Liver (tissue), 9 donors: ENCODE data around the gene ALB. TPM values are rescaled to one million over a fixed set of nuclear protein-coding genes. Genes with fewer than 3 reads are reported as not detected.

ENCODE experiments used
- DNase-seq: peaks from one replicate; pipeline ENCODE4 v3.0.0-alpha.2; 2017; ENCODE audit warnings: low spot score
- H3K27ac ChIP-seq, 2 donors: one replicate each; pipeline ENCODE4 v1.7.0; 2013; ENCODE audit warnings: inconsistent platforms in 2 of 2, low read length in 2 of 2, control low read depth in 1 of 2, low read depth in 1 of 2, mild to moderate bottlenecking in 1 of 2
- H3K27me3 ChIP-seq, 4 donors: one replicate each; pipeline versions ENCODE4 v1.6.1 to v1.7.0; 2013; ENCODE audit warnings: low read length in 3 of 4, inconsistent platforms in 1 of 4, mild to moderate bottlenecking in 1 of 4, moderate library complexity in 1 of 4; ENCODE audit not compliant: control insufficient read depth in 4 of 4, insufficient read depth in 4 of 4
- H3K36me3 ChIP-seq, 4 donors: one replicate each; pipeline versions ENCODE4 v1.6.1 to v1.7.0; 2013; ENCODE audit warnings: low read length in 3 of 4, mild to moderate bottlenecking in 3 of 4, low read depth in 1 of 4, moderate library complexity in 1 of 4; ENCODE audit not compliant: control insufficient read depth in 4 of 4, insufficient read depth in 3 of 4
- H3K4me1 ChIP-seq, 4 donors: one replicate each; pipeline versions ENCODE4 v1.6.1 to v1.7.0; 2013; ENCODE audit warnings: low read length in 3 of 4, mild to moderate bottlenecking in 3 of 4, moderate library complexity in 1 of 4; ENCODE audit not compliant: control insufficient read depth in 4 of 4, insufficient read depth in 4 of 4
- H3K4me3 ChIP-seq, 3 donors: one replicate each; pipeline versions ENCODE4 v1.6.1 to v1.7.0; 2013; ENCODE audit warnings: low read length in 3 of 3, control low read depth in 1 of 3, low read depth in 1 of 3, mild to moderate bottlenecking in 1 of 3
- H3K9ac ChIP-seq, 2 donors: one replicate each; pipeline ENCODE4 v1.7.0; 2013; ENCODE audit warnings: low read length in 2 of 2, mild to moderate bottlenecking in 2 of 2, moderate library complexity in 2 of 2, control low read depth in 1 of 2, low read depth in 1 of 2
- H3K9me3 ChIP-seq, 4 donors: one replicate each; pipeline versions ENCODE4 v1.6.1 to v1.7.0; 2013; ENCODE audit warnings: low read length in 3 of 4; ENCODE audit not compliant: control insufficient read depth in 4 of 4
- CTCF ChIP-seq: fragments of 150-350 bp; IDR thresholded peaks from 2 replicates; pipeline ENCODE4 v1.5.1; 2017; ENCODE audit warnings: improper control_type of control experiment, low read depth, low read length; ENCODE audit not compliant: missing input control
- EGR1 ChIP-seq, 2 donors: IDR thresholded peaks; 2 replicates each; pipeline ENCODE4 v1.6.1; 2016 to 2018; ENCODE audit warnings: antibody characterized with exemption in 2 of 2, low read depth in 2 of 2
- FOXA1 ChIP-seq: IDR thresholded peaks from 2 replicates; pipeline ENCODE4 v1.6.1; 2016; ENCODE audit warnings: antibody characterized with exemption
- HNF4A ChIP-seq, 2 donors: conservative IDR thresholded peaks; 2 replicates each; pipeline ENCODE4 v1.6.1; 2016; ENCODE audit warnings: antibody characterized with exemption in 2 of 2, mild to moderate bottlenecking in 2 of 2
- HNF4G ChIP-seq: IDR thresholded peaks from 2 replicates; pipeline ENCODE4 v1.6.1; 2016; ENCODE audit warnings: antibody characterized with exemption
- JUND ChIP-seq, 2 donors: IDR thresholded peaks; 2 replicates each; pipeline ENCODE4 v1.6.1; 2016; ENCODE audit warnings: antibody characterized with exemption in 2 of 2
- NR2F2 ChIP-seq: IDR thresholded peaks from 2 replicates; pipeline ENCODE4 v1.6.1; 2016; ENCODE audit warnings: antibody characterized with exemption
- RAD21 ChIP-seq, 2 donors: IDR thresholded peaks; 2 replicates each; pipeline ENCODE4 v1.6.1; 2016; ENCODE audit warnings: antibody characterized with exemption in 2 of 2, mild to moderate bottlenecking in 2 of 2
- REST ChIP-seq: IDR thresholded peaks from 2 replicates; pipeline ENCODE4 v1.6.1; 2016; ENCODE audit warnings: antibody characterized with exemption, mild to moderate bottlenecking
- RXRA ChIP-seq, 2 donors: IDR thresholded peaks; 2 replicates each; pipeline ENCODE4 v1.6.1; 2017 to 2018; ENCODE audit warnings: antibody characterized with exemption in 2 of 2, mild to moderate bottlenecking in 1 of 2
- SP1 ChIP-seq: IDR thresholded peaks from 2 replicates; pipeline ENCODE4 v1.6.1; 2018; ENCODE audit warnings: antibody characterized with exemption, mild to moderate bottlenecking
- TAF1 ChIP-seq: conservative IDR thresholded peaks from 2 replicates; pipeline ENCODE4 v1.6.1; 2016; ENCODE audit warnings: antibody characterized with exemption, mild to moderate bottlenecking
- YY1 ChIP-seq: IDR thresholded peaks from 2 replicates; pipeline ENCODE4 v1.6.1; 2016; ENCODE audit warnings: antibody characterized with exemption, mild to moderate bottlenecking
- WGBS: extraction: QIAGEN DNeasy Blood & Tissue Kit; methylation state at CpG from one replicate; pipeline ENCODE4 v1.1.7; 2013; 5-methylcytosine and 5-hydroxymethylcytosine counted together
- polyA plus RNA-seq, 2 donors: library from polyadenylated mRNA; stranded (reverse) in 1 of 2; unstranded in 1 of 2; fragments of 200-250 nt in 1 of 2; fragments of >200 nt in 1 of 2; fragmentation: Nextera tagmentation in 1 of 2; extraction: Ambion mirVana in 1 of 2; gene quantifications; one replicate each; pipeline versions ENCODE4 v1.2.1 to v1.2.3, GENCODE V29; 2013 to 2015
- total RNA-seq, 2 donors: library from RNA; depleted of rRNA; stranded (reverse); fragments of >200 nt; gene quantifications; one replicate each; pipeline ENCODE4 v1.2.3, GENCODE V29; 2014
- donor health status: healthy.
- donor health status: healthy.
- donor health status: healthy.
- donor health status: healthy.
- donor health status: healthy.

Gene ALB
- total and polyA plus RNA-seq, 4 donors = 33,161 to 59,987 (median 35,513) TPM

- TF ChIP-seq TAF1 (no peak), RXRA (IDR thresholded peaks at IDR 0.05) (no peak), HNF4A (conservative IDR thresholded peaks at IDR 0.05) (peak in 1 of 2 donors; percentile 17), RAD21 (IDR thresholded peaks at IDR 0.05) (peak; percentile 88 to 92), SP1 (peak; percentile 19), HNF4G (no peak), EGR1 (IDR thresholded peaks at IDR 0.05; ENCODE audit: low read depth in 2 of 2) (no peak), FOXA1 (no peak), NR2F2 (no peak), JUND (IDR thresholded peaks at IDR 0.05) (no peak), YY1 (peak; percentile 38), REST (no peak), CTCF (peak; percentile 86)
These were observed 42.4 kb downstream of the ALB start for GRCh38 chr4:73446336-73446938.

GRCh38 chr4:73447671-73448070, 43.6 kb downstream of the ALB start:
- no peak overlapping the region for H3K4me3 ChIP-seq
- peaks cover 3 to 32% (median 6%) of the 10 kb centered on the region in 4 donors for H3K4me1 ChIP-seq
- TF ChIP-seq CTCF (no peak), YY1 (peak; percentile 0)
- no peaks in the 10 kb centered on the region for H3K27me3 ChIP-seq
- no peaks in the 10 kb centered on the region for H3K36me3 ChIP-seq
- WGBS = 67% methylated on average over 4 of the region's 4 CpGs
- no peaks in the 10 kb centered on the region for H3K9me3 ChIP-seq
- no peak for DNase-seq
- no peak overlapping the region for H3K9ac ChIP-seq
- H3K27ac ChIP-seq = no peak overlapping the region

More at GRCh38 chr4:73446336-73446938, 42.4 kb downstream of the ALB start:
- Histone ChIP-seq H3K4me1 (peaks cover 3 to 29% (median 6%) of the 10 kb centered on the region in 4 donors), H3K27me3 (no peaks in the 10 kb centered on the region), H3K9ac (peak overlapping the region in 1 of 2 donors; percentile 1), H3K27ac (no peak overlapping the region), H3K9me3 (no peaks in the 10 kb centered on the region), H3K36me3 (no peaks in the 10 kb centered on the region), H3K4me3 (no peak overlapping the region)
- 2% methylated on average over 4 of the region's 4 CpGs for WGBS
- no peak for DNase-seq
